WERI-Rb-1 (cell line): ENCODE results near the gene MMAA.
"Not testable (repeated sequence)": the region's sequence is repeated elsewhere in the genome, so short reads cannot be mapped to it uniquely, and the experiment has no call there.

ENCODE experiments used
- DNase-seq: peaks from one replicate; pipeline ENCODE4 v3.0.0-alpha.2; 2020
- H3K27ac ChIP-seq: fragments of 250-450 bp; sonication (Bioruptor Pico); 2 replicates; pipeline ENCODE4 v1.5.1; 2020; ENCODE audit warnings: mild to moderate bottlenecking, moderate library complexity
- H3K27me3 ChIP-seq: fragments of 250-450 bp; sonication (Bioruptor Pico); 2 replicates; pipeline ENCODE4 v1.5.1; 2021; ENCODE audit warnings: mild to moderate bottlenecking, low read depth, moderate library complexity; ENCODE audit not compliant: insufficient read depth, severe bottlenecking
- H3K36me3 ChIP-seq: fragments of 250-450 bp; sonication (Bioruptor Pico); 2 replicates; pipeline ENCODE4 v1.5.1; 2020; ENCODE audit warnings: mild to moderate bottlenecking, moderate library complexity
- H3K4me3 ChIP-seq: 2 replicates; pipeline ENCODE4 v1.5.1; 2011; ENCODE audit warnings: low read depth, mild to moderate bottlenecking, control low read depth, low read length
- H3K9me3 ChIP-seq: fragments of 250-450 bp; sonication (Bioruptor Pico); 2 replicates; pipeline ENCODE4 v1.5.1; 2021; ENCODE audit warnings: mild to moderate bottlenecking, moderate library complexity; ENCODE audit not compliant: severe bottlenecking
- TF ChIP-seq, protein P1 (sequence below): IDR thresholded peaks from 2 replicates; pipeline ENCODE4 v1.5.1; 2011; ENCODE audit warnings: low read depth, mild to moderate bottlenecking, control low read depth, inconsistent platforms, low read length

The MMAA gene

DNA sequence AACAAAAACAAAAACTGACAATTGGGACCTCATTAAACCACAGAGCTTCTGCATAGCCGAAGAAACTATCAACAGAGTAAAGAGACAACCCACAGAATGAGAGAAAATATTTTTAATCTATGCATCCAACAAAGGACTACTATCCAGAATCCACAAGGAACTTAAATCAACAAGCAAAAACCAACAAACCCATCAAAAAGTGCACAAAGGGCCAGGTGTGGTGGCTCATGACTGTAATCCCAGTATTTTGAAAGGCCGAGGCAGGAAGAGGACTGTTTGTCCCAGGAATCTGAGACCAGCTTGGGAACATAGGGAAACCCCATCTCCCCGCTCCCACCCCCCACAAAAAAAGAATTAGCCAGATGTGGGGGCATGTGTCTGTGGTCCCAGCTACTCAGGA lies 71.4 kb downstream of the MMAA start:
- no peak overlapping the region for H3K27ac ChIP-seq
- DNase-seq, result no peak
- H3K9me3 ChIP-seq, result no peaks in the 10 kb centered on the region
- TF ChIP-seq, protein P1, sequence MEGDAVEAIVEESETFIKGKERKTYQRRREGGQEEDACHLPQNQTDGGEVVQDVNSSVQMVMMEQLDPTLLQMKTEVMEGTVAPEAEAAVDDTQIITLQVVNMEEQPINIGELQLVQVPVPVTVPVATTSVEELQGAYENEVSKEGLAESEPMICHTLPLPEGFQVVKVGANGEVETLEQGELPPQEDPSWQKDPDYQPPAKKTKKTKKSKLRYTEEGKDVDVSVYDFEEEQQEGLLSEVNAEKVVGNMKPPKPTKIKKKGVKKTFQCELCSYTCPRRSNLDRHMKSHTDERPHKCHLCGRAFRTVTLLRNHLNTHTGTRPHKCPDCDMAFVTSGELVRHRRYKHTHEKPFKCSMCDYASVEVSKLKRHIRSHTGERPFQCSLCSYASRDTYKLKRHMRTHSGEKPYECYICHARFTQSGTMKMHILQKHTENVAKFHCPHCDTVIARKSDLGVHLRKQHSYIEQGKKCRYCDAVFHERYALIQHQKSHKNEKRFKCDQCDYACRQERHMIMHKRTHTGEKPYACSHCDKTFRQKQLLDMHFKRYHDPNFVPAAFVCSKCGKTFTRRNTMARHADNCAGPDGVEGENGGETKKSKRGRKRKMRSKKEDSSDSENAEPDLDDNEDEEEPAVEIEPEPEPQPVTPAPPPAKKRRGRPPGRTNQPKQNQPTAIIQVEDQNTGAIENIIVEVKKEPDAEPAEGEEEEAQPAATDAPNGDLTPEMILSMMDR, result no peak
- no peak overlapping the region for H3K4me3 ChIP-seq
- no peaks in the 10 kb centered on the region for H3K36me3 ChIP-seq
- no peaks in the 10 kb centered on the region for H3K27me3 ChIP-seq

DNA sequence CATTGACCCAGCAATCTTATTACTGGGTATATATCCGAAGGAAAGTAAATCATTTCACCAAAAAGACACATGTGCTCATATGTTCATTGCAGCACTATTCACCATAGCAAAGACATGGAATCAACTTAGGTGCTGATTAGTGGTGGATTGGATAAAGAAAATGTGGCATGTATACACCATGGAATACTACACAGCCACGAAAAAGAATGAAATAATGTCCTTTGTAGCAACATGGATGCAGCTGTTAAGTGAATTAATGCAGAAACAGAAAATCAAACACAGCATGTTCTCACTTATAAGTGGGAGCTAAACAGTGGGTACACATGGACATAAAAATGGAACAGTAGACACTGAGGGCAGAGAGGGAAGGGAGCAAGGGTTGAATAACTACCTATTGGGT lies 72.2 kb downstream of the MMAA start:
- not testable (repeated sequence) for H3K9me3 ChIP-seq

DNA sequence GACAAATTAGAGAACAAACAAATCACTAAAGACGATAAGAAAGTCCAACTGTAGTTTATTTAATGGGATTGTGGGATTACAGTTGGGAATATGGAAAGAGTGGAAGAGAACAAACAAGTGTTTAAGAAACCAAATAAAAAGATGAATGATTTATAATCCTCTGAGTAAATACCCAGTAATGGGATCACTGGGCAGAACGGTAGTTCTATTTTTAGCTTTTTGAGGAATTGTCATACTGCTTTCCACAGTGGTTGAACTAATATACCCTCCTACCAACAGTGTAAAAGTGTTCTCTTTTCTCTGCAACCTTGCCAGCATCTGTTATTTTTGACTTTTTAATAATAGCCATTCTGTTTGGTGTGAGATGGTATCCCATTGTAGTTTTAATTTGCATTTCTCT lies 75.7 kb downstream of the MMAA start:
- H3K27me3 ChIP-seq, result no peaks in the 10 kb centered on the region
- H3K9me3 ChIP-seq, result no peaks in the 10 kb centered on the region
- TF ChIP-seq, protein P1, result no peak
- H3K4me3 ChIP-seq, result no peak overlapping the region
- no peaks in the 10 kb centered on the region for H3K36me3 ChIP-seq
- DNase-seq, result no peak
- no peak overlapping the region for H3K27ac ChIP-seq

More for the DNA sequence above, 72.2 kb downstream of the MMAA start:
- DNase-seq, H3K36me3 ChIP-seq, H3K27me3 ChIP-seq, H3K27ac ChIP-seq, H3K4me3 ChIP-seq: not testable (repeated sequence)

DNA sequence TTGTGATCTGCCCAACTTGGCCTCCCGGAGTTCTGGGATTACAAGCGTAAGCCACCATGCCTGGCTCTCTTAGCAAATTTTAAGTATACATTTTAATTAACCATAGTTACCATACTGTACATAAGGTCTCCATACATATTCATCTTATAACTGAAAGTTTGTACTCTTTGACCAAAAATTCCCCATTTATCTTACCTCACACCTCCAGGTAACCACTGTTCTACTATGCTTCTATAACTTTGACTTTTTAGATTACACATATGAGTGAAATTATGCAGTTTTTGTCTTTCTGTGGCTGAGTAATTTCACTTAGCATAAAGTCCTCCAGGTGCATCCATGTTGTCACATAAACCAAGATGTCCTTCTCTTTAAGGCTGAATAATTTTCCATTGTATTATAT lies 78.1 kb downstream of the MMAA start:
- DNase-seq, result no peak
- TF ChIP-seq, protein P1, result no peak
- Histone ChIP-seq H3K36me3 (no peaks in the 10 kb centered on the region), H3K4me3 (no peak overlapping the region), H3K27me3 (no peaks in the 10 kb centered on the region), H3K27ac (no peak overlapping the region), H3K9me3 (no peaks in the 10 kb centered on the region)

DNA sequence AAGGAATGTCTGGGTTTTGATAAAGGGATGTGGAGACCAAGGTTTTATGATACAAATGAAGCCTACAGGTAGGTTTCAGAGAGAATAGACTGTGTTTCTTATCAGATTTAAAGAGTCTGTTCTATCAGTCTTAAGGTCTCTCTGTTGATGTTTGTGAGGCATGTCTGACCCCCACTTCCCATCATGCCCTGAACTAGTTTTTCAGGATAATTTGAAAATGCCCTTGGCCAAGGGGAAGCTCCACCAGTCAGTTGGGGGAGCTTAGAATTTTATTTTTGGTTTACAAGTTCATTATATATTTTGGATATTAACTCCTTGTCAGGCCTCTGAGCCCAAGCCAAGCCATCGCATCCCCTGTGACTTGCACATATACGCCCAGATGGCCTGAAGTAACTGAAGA lies 79.3 kb downstream of the MMAA start:
- no peak overlapping the region for H3K4me3 ChIP-seq
- no peaks in the 10 kb centered on the region for H3K9me3 ChIP-seq
- TF ChIP-seq, protein P1, result no peak

DNA sequence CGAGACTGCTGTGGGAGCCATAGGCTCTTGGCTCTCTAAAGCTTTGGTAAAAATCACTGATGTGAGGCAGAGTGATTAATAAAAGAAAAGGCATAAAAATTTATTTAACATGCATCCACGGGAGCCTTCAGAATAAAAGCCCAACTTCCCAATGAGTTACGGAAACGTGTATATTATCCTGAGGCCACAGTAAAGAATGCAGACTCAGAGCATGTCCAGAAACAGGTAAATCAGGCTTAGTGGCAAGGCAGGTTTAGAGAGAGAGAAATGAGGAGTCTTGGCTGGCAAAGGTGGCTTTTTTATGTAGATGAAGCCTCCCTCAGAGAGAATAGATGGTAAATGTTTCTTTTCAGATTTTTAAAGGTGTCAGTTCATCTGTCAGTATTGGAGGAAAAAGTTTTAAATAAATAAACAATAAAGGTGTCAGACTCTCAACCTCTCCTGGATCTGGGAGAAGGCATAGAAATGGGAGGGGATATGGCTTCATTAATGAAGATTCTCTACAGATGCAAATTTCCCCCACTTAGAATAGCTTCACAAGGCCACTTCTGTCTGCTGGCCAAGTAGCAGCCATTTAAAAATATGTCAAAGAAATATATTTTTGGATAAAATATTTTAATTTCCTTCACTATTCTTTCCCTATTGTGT lies 84.8 kb downstream of the MMAA start:
- DNase-seq, result no peak
- H3K27me3 ChIP-seq, result no peaks in the 10 kb centered on the region
- H3K9me3 ChIP-seq, result peaks cover 2% of the 10 kb centered on the region
- no peak overlapping the region for H3K27ac ChIP-seq
- no peak overlapping the region for H3K4me3 ChIP-seq
- H3K36me3 ChIP-seq, result no peaks in the 10 kb centered on the region
- TF ChIP-seq, protein P1, result no peak

More for the DNA sequence above, 79.3 kb downstream of the MMAA start:
- no peaks in the 10 kb centered on the region for H3K27me3 ChIP-seq
- no peak overlapping the region for H3K27ac ChIP-seq
- no peaks in the 10 kb centered on the region for H3K36me3 ChIP-seq
- no peak for DNase-seq
